A549 (cell line): ENCODE measurements around the gene TMEM18. TPM values are rescaled to one million over a fixed set of nuclear protein-coding genes. Genes with fewer than 3 reads are reported as not detected.

Experiments used
- ATAC-seq, 2 experiments: fragments of 200-7000 bp in 1 of 2; fragments of >200 bp in 1 of 2; cut with Nextera tagmentation in 1 of 2; cut with Tn5 transposase in 1 of 2; 3 replicates each; pipeline versions ENCODE4 v1.8.0 to v1.9.1; 2018 to 2020; ENCODE audit warnings: mild to moderate bottlenecking in 1 of 2, moderate library complexity in 1 of 2
- CTCF ChIA-PET: fragments of 300-600 bp; sonication (Branson Sonifier 250); formaldehyde crosslinking; extraction: SDS; loops from one replicate; lab custom pipeline; 2021; ENCODE audit warnings: antibody characterized with exemption, inconsistent platforms; lab: Yijun Ruan, JAX
- POLR2A ChIA-PET: fragments of 350-600 bp; formaldehyde crosslinking; extraction: SDS; loops from one replicate; lab custom pipeline; 2021; ENCODE audit warnings: antibody characterized with exemption, inconsistent platforms; lab: Yijun Ruan, JAX
- DNase-seq, 2 experiments: peaks; one replicate each; pipeline versions ENCODE4 v3.0.0 to v3.0.0-alpha.2; 2011 to 2016; ENCODE audit warnings: low read depth in 1 of 2, low spot score in 1 of 2
- FAIRE-seq: peaks from 2 replicates; lab custom pipeline; 2011; peaks lifted over from hg19 to GRCh38; lab: Jason Lieb, UNC
- H3K27ac ChIP-seq, 2 experiments: fragments of >200 bp; sonication (Bioruptor Twin); formaldehyde crosslinking; 3 replicates each; pipeline ENCODE4 v1.5.1; 2016 to 2017
- H3K4me1 ChIP-seq: fragments of >200 bp; sonication (Bioruptor Twin); formaldehyde crosslinking; 3 replicates; pipeline ENCODE4 v1.6.1; 2016
- H3K4me2 ChIP-seq: fragments of >200 bp; sonication (Bioruptor Twin); formaldehyde crosslinking; 3 replicates; pipeline ENCODE4 v1.6.1; 2016
- H3K4me3 ChIP-seq: fragments of >200 bp; sonication (Bioruptor Twin); formaldehyde crosslinking; 3 replicates; pipeline ENCODE4 v1.5.1; 2016
- H3K9me3 ChIP-seq: fragments of >200 bp; sonication (Bioruptor Twin); formaldehyde crosslinking; 3 replicates; pipeline ENCODE4 v1.6.1; 2016
- BHLHE40 ChIP-seq: IDR thresholded peaks from 2 replicates; pipeline ENCODE4 v1.6.1; 2012; ENCODE audit warnings: low read depth, low read length, inconsistent platforms
- CBX2 ChIP-seq: fragments of 200-600 bp; sonication (generic); IDR thresholded peaks from 2 replicates; pipeline ENCODE4 v1.6.1; 2016; ENCODE audit warnings: low read depth, mild to moderate bottlenecking, borderline replicate concordance
- CBX8 ChIP-seq: fragments of 200-600 bp; sonication (generic); IDR thresholded peaks from 2 replicates; pipeline ENCODE4 v1.6.1; 2016
- CTCF ChIP-seq: fragments of >200 bp; sonication (Bioruptor Twin); formaldehyde crosslinking; IDR thresholded peaks from 3 replicates; pipeline ENCODE4 v1.5.1; 2016
- E2F6 ChIP-seq: IDR thresholded peaks from 2 replicates; pipeline ENCODE4 v1.6.1; 2012; ENCODE audit warnings: low read depth, borderline replicate concordance
- EHMT2 ChIP-seq: fragments of 200-600 bp; sonication (generic); IDR thresholded peaks from 2 replicates; pipeline ENCODE4 v1.6.1; 2016; ENCODE audit warnings: antibody characterized with exemption, low read depth, mild to moderate bottlenecking, moderate library complexity
- ESRRA ChIP-seq: fragments of 150-350 bp; IDR thresholded peaks from 2 replicates; pipeline ENCODE4 v1.6.1; 2014; ENCODE audit warnings: mild to moderate bottlenecking, low read length, borderline replicate concordance
- MAX ChIP-seq: IDR thresholded peaks from 2 replicates; pipeline ENCODE4 v1.6.1; 2012
- MYC ChIP-seq: IDR thresholded peaks from 2 replicates; pipeline ENCODE4 v1.6.1; 2012; ENCODE audit warnings: mild to moderate bottlenecking, inconsistent platforms, low read length, improper control_type of control experiment, borderline replicate concordance
- NFE2L2 ChIP-seq: fragments of 150-350 bp; conservative IDR thresholded peaks from 2 replicates; pipeline ENCODE4 v1.6.1; 2014; ENCODE audit warnings: low read length
- NPAS2 ChIP-seq: fragments of 250-450 bp; sonication (Bioruptor Pico); IDR thresholded peaks from 2 replicates; pipeline ENCODE4 v1.8.0; 2022; ENCODE audit warnings: mild to moderate bottlenecking, moderate library complexity, borderline replicate concordance
- NR3C1 ChIP-seq: fragments of >200 bp; sonication (Bioruptor Twin); formaldehyde crosslinking; IDR thresholded peaks from 3 replicates; pipeline ENCODE4 v1.6.1; 2017
- POLR2AphosphoS2 ChIP-seq: conservative IDR thresholded peaks from 2 replicates; pipeline ENCODE4 v1.6.1; 2012; ENCODE audit warnings: low read length, improper control_type of control experiment, inconsistent platforms
- RAD21 ChIP-seq, 2 experiments: fragments of >200 bp in 1 of 2; sonication (Bioruptor Twin) in 1 of 2; formaldehyde crosslinking in 1 of 2; IDR thresholded peaks in 1 of 2; conservative IDR thresholded peaks in 1 of 2; 2 replicates in 1 of 2; 3 replicates in 1 of 2; pipeline ENCODE4 v1.6.1; 2012 to 2018; ENCODE audit warnings: inconsistent platforms in 1 of 2
- RFX5 ChIP-seq: fragments of 450-650 bp; IDR thresholded peaks from 2 replicates; pipeline ENCODE4 v1.7.1; 2014; ENCODE audit warnings: antibody characterized with exemption, mild to moderate bottlenecking, moderate library complexity
- SMC3 ChIP-seq: fragments of >200 bp; sonication (Bioruptor Twin); formaldehyde crosslinking; IDR thresholded peaks from 3 replicates; pipeline ENCODE4 v1.6.1; 2018; ENCODE audit warnings: inconsistent platforms
- SREBF2 ChIP-seq: fragments of 450-650 bp; IDR thresholded peaks from 2 replicates; pipeline ENCODE4 v1.6.1; 2014; ENCODE audit warnings: mild to moderate bottlenecking, moderate library complexity
- WGBS: methylation state at CpG from one replicate; pipeline ENCODE4 v1.1.6; 2017; ENCODE audit errors: missing lambda C conversion rate; 5-methylcytosine and 5-hydroxymethylcytosine counted together
- polyA plus RNA-seq, 4 experiments: library from polyadenylated mRNA; depleted of rRNA in 3 of 4; stranded (reverse); fragments of >200 nt; fragmentation: RNase III in 1 of 4; extraction: RNeasy Plus Mini Kit Qiagen cat#74134 plus additional on column Dnase treatment in 1 of 4; gene quantifications; 2 replicates in 3 of 4; 3 replicates in 1 of 4; pipeline ENCODE4 v1.2.3, GENCODE V29; 2011 to 2017

Gene TMEM18
- polyA plus RNA-seq, 2 of the 4 experiments (the other 2 are of a cell fraction), result 35.6 to 75.0 TPM

GRCh38 chr2:637406-637776, 39.8 kb downstream of the TMEM18 start:
- TF ChIP-seq SREBF2, result no peak
- TF ChIP-seq EHMT2, result no peak
- no peak for TF ChIP-seq NR3C1
- no peak for TF ChIP-seq CBX2
- TF ChIP-seq ESRRA, result no peak
- no peak for TF ChIP-seq NFE2L2
- TF ChIP-seq POLR2AphosphoS2, result no peak
- no peak for TF ChIP-seq E2F6
- TF ChIP-seq NPAS2, result no peak
- no peak for TF ChIP-seq CBX8
- no peak for TF ChIP-seq RFX5
- ChIA-PET CTCF (interaction anchor here (0.5 to 1.6 kb wide), 6 partner anchors 12 to 518 kb away, joined by 3 to 5 read pairs (median 3); no protein-coding TSS in a partner anchor), POLR2A (no interaction called here)
- FAIRE-seq (no peak), ATAC-seq (peak in 1 of 2 experiments; percentile 39; a peak in 3 of 6 replicates), DNase-seq (no peak)
- Histone ChIP-seq H3K4me1 (no peaks in the 10 kb centered on the region), H3K4me2 (no peak overlapping the region), H3K27ac (no peak overlapping the region), H3K9me3 (no peaks in the 10 kb centered on the region), H3K4me3 (no peak overlapping the region)
- WGBS, result 44% methylated on average over 15 of the region's 16 CpGs

- DNase-seq, result peak; percentile 48 to 58
- Histone ChIP-seq H3K27ac (no peak overlapping the region), H3K4me1 (no peaks in the 10 kb centered on the region), H3K9me3 (no peaks in the 10 kb centered on the region), H3K4me3 (no peak overlapping the region), H3K4me2 (no peak overlapping the region)
- FAIRE-seq, result no peak
- WGBS, result 52% methylated on average over 49 of the region's 57 CpGs
- ChIA-PET CTCF (interaction anchor here (0.5 to 2.0 kb wide), 10 partner anchors 9 to 618 kb away, joined by 3 to 8 read pairs (median 3); no protein-coding TSS in a partner anchor), POLR2A (no interaction called here)
- ATAC-seq, result peak; percentile 37 to 87; a peak in 5 of 6 replicates
- TF ChIP-seq MYC (no peak), MAX (peak; percentile 96), E2F6 (peak; percentile 98), BHLHE40 (no peak), RAD21 (conservative IDR thresholded peaks at IDR 0.05 in 1 of 2, IDR thresholded peaks at IDR 0.05 in 1 of 2) (peak; percentile 84 to 90), SMC3 (peak; percentile 72), NFE2L2 (no peak), CTCF (peak; percentile 77)
These were observed 40.4 kb downstream of the TMEM18 start for GRCh38 chr2:636641-637405.
